Testis (tissue), 3 donors: ENCODE data around the gene RNF113B. TPM values are rescaled to one million over a fixed set of nuclear protein-coding genes. Genes with fewer than 3 reads are reported as not detected.
A peak's percentile ranks its signal among the peaks of the same experiment; 100 is the strongest.

ENCODE experiments used
- DNase-seq: peaks from one replicate; pipeline ENCODE4 v3.0.0-alpha.2; 2019
- H3K27ac ChIP-seq, 2 donors: fragments of 200-600 bp; sonication (generic); one replicate each; pipeline ENCODE4 v1.5.1; 2019
- H3K27me3 ChIP-seq: fragments of 200-600 bp; sonication (generic); one replicate; pipeline ENCODE4 v1.5.1; 2019
- H3K36me3 ChIP-seq: fragments of 200-600 bp; sonication (generic); one replicate; pipeline ENCODE4 v1.5.1; 2017; ENCODE audit warnings: low read depth; ENCODE audit errors: missing control alignments
- H3K4me1 ChIP-seq: fragments of 200-600 bp; sonication (generic); one replicate; pipeline ENCODE4 v1.5.1; 2019
- H3K4me3 ChIP-seq, 2 donors: fragments of 200-600 bp; sonication (generic); one replicate each; pipeline ENCODE4 v1.5.1; 2017 to 2019
- H3K9me3 ChIP-seq: fragments of 200-600 bp; sonication (generic); one replicate; pipeline ENCODE4 v1.5.1; 2017
- POLR2A ChIP-seq: fragments of 450-650 bp; IDR thresholded peaks from one replicate; pipeline ENCODE4 v1.6.1; 2017; ENCODE audit warnings: antibody characterized with exemption, mild to moderate bottlenecking, moderate library complexity
- WGBS, 2 donors: methylation state at CpG; one replicate each; pipeline ENCODE4 v1.1.5; 2018; 5-methylcytosine and 5-hydroxymethylcytosine counted together
- intact Hi-C: fragments of 100-400 bp; cut with DNase I; formaldehyde crosslinking; loops from one replicate; pipeline ENCODE4 v1.15.1; 2023; ENCODE audit warnings: low total_unique reads
- polyA plus RNA-seq: library from polyadenylated mRNA; stranded (reverse); fragments of 350-450 nt; fragmentation: Illumina TruSeq; extraction: RNeasy Lipid Tissue Mini Kit (QIAGEN cat#74804); gene quantifications from one replicate; pipeline ENCODE4 v1.2.3, GENCODE V29; 2014; ENCODE audit warnings: low read depth, low replicate concordance; ENCODE audit not compliant: insufficient read depth
- total RNA-seq, 2 donors: library from RNA; depleted of rRNA; stranded (reverse); fragments of >200 nt; gene quantifications; one replicate each; pipeline ENCODE4 v1.2.3, GENCODE V29; 2016
- TF ChIP-seq, protein P1 (sequence below), 3 experiments: fragments of 450-650 bp in 2 of 3; fragments of 200-600 bp in 1 of 3; sonication (generic) in 1 of 3; IDR thresholded peaks; one replicate each; pipeline ENCODE4 v1.5.1; 2016 to 2019; ENCODE audit warnings: antibody characterized with exemption in 3 of 3, mild to moderate bottlenecking in 2 of 3, moderate library complexity in 1 of 3

RNF113B gene
- total and polyA plus RNA-seq, 3 donors from 2014 or later, result 33.6 to 117 (median 41.5) TPM

DNA sequence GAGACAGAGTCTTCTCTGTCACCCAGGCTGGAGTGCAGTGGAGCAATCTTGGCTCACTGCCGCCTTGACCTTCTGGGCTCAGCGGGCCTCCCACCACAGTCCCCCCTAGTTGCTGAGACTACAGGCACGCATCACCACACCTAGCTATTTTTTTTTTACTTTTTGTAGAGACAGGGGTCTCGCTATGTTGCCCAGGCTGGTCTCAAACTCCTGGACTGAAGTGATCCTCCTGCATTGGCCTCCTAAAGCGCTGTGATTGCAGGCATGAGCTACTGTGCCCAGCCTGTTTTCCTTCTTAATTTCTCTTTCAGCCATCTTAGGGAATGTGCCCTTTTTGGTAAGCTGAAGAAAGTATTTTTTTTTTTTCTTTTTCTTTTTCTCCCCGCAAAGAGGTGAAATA, 42.6 kb upstream of the RNF113B start:
- DNase-seq, result no peak
- Histone ChIP-seq H3K9me3 (no peaks in the 10 kb centered on the region), H3K4me3 (no peak overlapping the region), H3K27ac (no peak overlapping the region), H3K4me1 (peaks cover 12% of the 10 kb centered on the region), H3K27me3 (no peaks in the 10 kb centered on the region), H3K36me3 (no peaks in the 10 kb centered on the region)
- 86 to 89% methylated on average over 6 of the region's 6 CpGs for WGBS, 2 donors
- no peak for TF ChIP-seq POLR2A
- TF ChIP-seq, protein P1, sequence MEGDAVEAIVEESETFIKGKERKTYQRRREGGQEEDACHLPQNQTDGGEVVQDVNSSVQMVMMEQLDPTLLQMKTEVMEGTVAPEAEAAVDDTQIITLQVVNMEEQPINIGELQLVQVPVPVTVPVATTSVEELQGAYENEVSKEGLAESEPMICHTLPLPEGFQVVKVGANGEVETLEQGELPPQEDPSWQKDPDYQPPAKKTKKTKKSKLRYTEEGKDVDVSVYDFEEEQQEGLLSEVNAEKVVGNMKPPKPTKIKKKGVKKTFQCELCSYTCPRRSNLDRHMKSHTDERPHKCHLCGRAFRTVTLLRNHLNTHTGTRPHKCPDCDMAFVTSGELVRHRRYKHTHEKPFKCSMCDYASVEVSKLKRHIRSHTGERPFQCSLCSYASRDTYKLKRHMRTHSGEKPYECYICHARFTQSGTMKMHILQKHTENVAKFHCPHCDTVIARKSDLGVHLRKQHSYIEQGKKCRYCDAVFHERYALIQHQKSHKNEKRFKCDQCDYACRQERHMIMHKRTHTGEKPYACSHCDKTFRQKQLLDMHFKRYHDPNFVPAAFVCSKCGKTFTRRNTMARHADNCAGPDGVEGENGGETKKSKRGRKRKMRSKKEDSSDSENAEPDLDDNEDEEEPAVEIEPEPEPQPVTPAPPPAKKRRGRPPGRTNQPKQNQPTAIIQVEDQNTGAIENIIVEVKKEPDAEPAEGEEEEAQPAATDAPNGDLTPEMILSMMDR (IDR thresholded peaks at IDR 0.05), result no peak
- intact Hi-C loops, result no loop called here

DNA sequence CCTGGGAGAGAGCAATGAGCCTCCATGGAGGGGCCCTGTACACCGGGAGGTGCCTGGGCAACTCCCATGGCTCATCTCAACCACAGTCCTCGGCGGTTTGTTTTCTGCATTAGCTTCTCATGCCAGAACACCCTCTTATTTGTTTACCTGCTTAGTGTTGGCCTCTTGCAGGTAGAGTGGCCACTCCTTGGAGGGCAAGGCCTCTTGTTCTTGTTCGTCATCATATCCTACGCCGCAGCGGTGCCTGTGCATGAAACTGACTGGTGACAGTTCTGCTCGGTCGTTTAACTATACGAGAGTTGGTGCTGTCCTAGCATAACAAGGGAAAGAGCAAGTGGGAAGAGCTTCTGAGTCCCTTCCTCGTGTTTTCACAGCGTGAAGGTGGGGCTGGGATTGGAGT, 40.5 kb upstream of the RNF113B start:
- no peak overlapping the region for H3K4me3 ChIP-seq
- WGBS, 2 donors, result 94 to 97% methylated on average over 11 to 12 of the region's 12 CpGs
- no peak for TF ChIP-seq POLR2A
- TF ChIP-seq, protein P1 (IDR thresholded peaks at IDR 0.05), result no peak
- no peaks in the 10 kb centered on the region for H3K36me3 ChIP-seq
- H3K27ac ChIP-seq, result no peak overlapping the region
- H3K4me1 ChIP-seq, result peaks cover 16% of the 10 kb centered on the region
- H3K9me3 ChIP-seq, result no peaks in the 10 kb centered on the region
- no peaks in the 10 kb centered on the region for H3K27me3 ChIP-seq
- intact Hi-C loops, result no loop called here
- no peak for DNase-seq

- Histone ChIP-seq H3K4me3 (no peak overlapping the region), H3K27me3 (no peaks in the 10 kb centered on the region), H3K36me3 (no peaks in the 10 kb centered on the region), H3K27ac (no peak overlapping the region), H3K9me3 (no peaks in the 10 kb centered on the region), H3K4me1 (peaks cover 16% of the 10 kb centered on the region)
- TF ChIP-seq POLR2A, result no peak
- TF ChIP-seq, protein P1 (IDR thresholded peaks at IDR 0.05), result no peak
- intact Hi-C loops, result no loop called here
- WGBS, 2 donors, result 70 to 76% methylated on average over 7 of the region's 7 CpGs
- no peak for DNase-seq
Observed at GRCh38 chr13:98216711-98217285, 39.7 kb upstream of the RNF113B start.

- 39 to 48% methylated on average over 3 to 4 of the region's 4 CpGs for whole genome bisulfite sequencing, 2 donors
- H3K4me3 ChIP-seq, result no peak overlapping the region
- TF ChIP-seq POLR2A, result no peak
- TF ChIP-seq, protein P1 (IDR thresholded peaks at IDR 0.05), result no peak
- no peaks in the 10 kb centered on the region for H3K9me3 ChIP-seq
- peaks cover 15% of the 10 kb centered on the region for H3K4me1 ChIP-seq
- DNase-seq, result peak; percentile 30
- no peak overlapping the region for H3K27ac ChIP-seq
- intact Hi-C loops, result no loop called here
- H3K27me3 ChIP-seq, result no peaks in the 10 kb centered on the region
- H3K36me3 ChIP-seq, result no peaks in the 10 kb centered on the region
Observed at GRCh38 chr13:98216135-98216565, 39.1 kb upstream of the RNF113B start.

- 86 to 95% methylated on average over 6 of the region's 6 CpGs for WGBS, 2 donors
- DNase-seq, result no peak
- TF ChIP-seq POLR2A, result no peak
- TF ChIP-seq, protein P1 (IDR thresholded peaks at IDR 0.05), result no peak
- Histone ChIP-seq H3K36me3 (no peaks in the 10 kb centered on the region), H3K4me1 (peaks cover 8% of the 10 kb centered on the region), H3K4me3 (no peak overlapping the region), H3K27ac (no peak overlapping the region), H3K9me3 (no peaks in the 10 kb centered on the region), H3K27me3 (no peaks in the 10 kb centered on the region)
- intact Hi-C loops, result no loop called here
Observed at GRCh38 chr13:98215508-98215907, 38.4 kb upstream of the RNF113B start.
